Lung (tissue), 12 donors: Measurements from ENCODE around the gene RASSF5. TPM values are rescaled to one million over a fixed set of nuclear protein-coding genes. Genes with fewer than 3 reads are reported as not detected.

ENCODE experiments used
- ATAC-seq: fragments of 200-7000 bp; cut with Tn5 transposase; one replicate; pipeline ENCODE4 v1.9.1; 2020; ENCODE audit warnings: moderate number of reproducible peaks; ENCODE audit not compliant: insufficient read depth, low FRiP score
- DNase-seq, 3 donors: peaks; one replicate each; pipeline ENCODE4 v3.0.0-alpha.2; 2013 to 2017
- H3K27ac ChIP-seq, 2 donors: one replicate each; pipeline ENCODE4 v1.5.1; 2013; ENCODE audit warnings: mild to moderate bottlenecking in 2 of 2, moderate library complexity in 2 of 2, control low read depth in 1 of 2, inconsistent platforms in 1 of 2, low read depth in 1 of 2, low read length in 1 of 2
- H3K27me3 ChIP-seq, 3 donors: one replicate each; pipeline ENCODE4 v1.5.1; 2013; ENCODE audit warnings: low read length in 2 of 3; ENCODE audit not compliant: control insufficient read depth in 3 of 3, insufficient read depth in 3 of 3
- H3K36me3 ChIP-seq, 4 donors: one replicate each; pipeline ENCODE4 v1.5.1; 2013; ENCODE audit warnings: low read length in 4 of 4, mild to moderate bottlenecking in 1 of 4, moderate library complexity in 1 of 4; ENCODE audit not compliant: control insufficient read depth in 4 of 4, insufficient read depth in 4 of 4
- H3K4me1 ChIP-seq, 5 donors: one replicate each; pipeline ENCODE4 v1.5.1; 2013; ENCODE audit warnings: low read length in 5 of 5, mild to moderate bottlenecking in 2 of 5, moderate library complexity in 1 of 5; ENCODE audit not compliant: control insufficient read depth in 5 of 5, insufficient read depth in 5 of 5
- H3K4me3 ChIP-seq: one replicate; pipeline ENCODE4 v1.5.1; 2013; ENCODE audit warnings: mild to moderate bottlenecking, control low read depth, moderate library complexity
- H3K9ac ChIP-seq, 2 donors: one replicate each; pipeline ENCODE4 v1.5.1; 2013; ENCODE audit warnings: low read length in 2 of 2, control low read depth in 1 of 2; ENCODE audit not compliant: insufficient read depth in 1 of 2
- H3K9me3 ChIP-seq, 4 donors: one replicate each; pipeline ENCODE4 v1.5.1; 2013; ENCODE audit warnings: low read length in 3 of 4, mild to moderate bottlenecking in 1 of 4, moderate library complexity in 1 of 4; ENCODE audit not compliant: control insufficient read depth in 4 of 4, insufficient read depth in 3 of 4
- WGBS, 2 donors: extraction: QIAGEN DNeasy Blood & Tissue Kit; methylation state at CpG; one replicate each; pipeline ENCODE4 v1.1.7; 2013; 5-methylcytosine and 5-hydroxymethylcytosine counted together
- polyA plus RNA-seq, 2 donors: library from polyadenylated mRNA; stranded (reverse); fragments of 200-250 nt; gene quantifications; one replicate each; pipeline ENCODE4 v1.2.1, GENCODE V29; 2013
- total RNA-seq, 2 donors: library from RNA; depleted of rRNA in 1 of 2; stranded (reverse); fragments of >200 nt in 1 of 2; gene quantifications; one replicate each; pipeline ENCODE4 v1.2.1, GENCODE V29; 2014 to 2021
- TF ChIP-seq, protein P1 (sequence below): IDR thresholded peaks from 2 replicates; pipeline ENCODE4 v1.5.1; 2012; ENCODE audit warnings: mild to moderate bottlenecking; ENCODE audit errors: control extremely low read depth, extremely low read depth
- donor health status: control.
- donor health status: control.
- donor health status: Bipolar disorder and iron deficiency.
- donor health status: healthy.
- donor health status: DM: yes; HTN: yes; CAD: no.

The RASSF5 gene
- total and polyA plus RNA-seq, 4 donors = 10.3 to 38.2 (median 30.7) TPM

DNA sequence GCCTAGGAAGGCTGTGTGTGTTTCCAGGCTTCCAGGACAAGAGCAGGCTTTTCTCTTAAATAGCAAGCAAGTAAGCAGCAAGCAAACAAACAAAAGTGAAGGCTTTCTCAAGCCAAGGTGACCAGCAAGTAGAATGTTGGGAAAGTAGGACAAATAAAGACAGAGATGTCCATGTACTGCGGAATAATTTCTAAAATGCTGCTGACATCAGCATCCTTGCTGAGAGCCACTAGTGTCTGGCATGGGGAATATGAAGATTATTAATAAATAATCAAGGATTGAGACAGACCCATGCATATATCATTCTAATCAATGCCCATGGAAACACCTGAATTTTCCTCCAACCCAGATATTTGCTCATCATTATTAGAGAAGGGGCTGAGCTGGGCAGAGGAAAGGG, 121.6 kb downstream of the RASSF5 start:
- 0 to 76% methylated on average over 1 of the region's 1 CpG for WGBS, 2 donors
- peaks cover 0 to 17% (median 7%) of the 10 kb centered on the region in 5 donors for H3K4me1 ChIP-seq
- no peaks in the 10 kb centered on the region for H3K9me3 ChIP-seq
- H3K9ac ChIP-seq = no peak overlapping the region
- TF ChIP-seq, protein P1, sequence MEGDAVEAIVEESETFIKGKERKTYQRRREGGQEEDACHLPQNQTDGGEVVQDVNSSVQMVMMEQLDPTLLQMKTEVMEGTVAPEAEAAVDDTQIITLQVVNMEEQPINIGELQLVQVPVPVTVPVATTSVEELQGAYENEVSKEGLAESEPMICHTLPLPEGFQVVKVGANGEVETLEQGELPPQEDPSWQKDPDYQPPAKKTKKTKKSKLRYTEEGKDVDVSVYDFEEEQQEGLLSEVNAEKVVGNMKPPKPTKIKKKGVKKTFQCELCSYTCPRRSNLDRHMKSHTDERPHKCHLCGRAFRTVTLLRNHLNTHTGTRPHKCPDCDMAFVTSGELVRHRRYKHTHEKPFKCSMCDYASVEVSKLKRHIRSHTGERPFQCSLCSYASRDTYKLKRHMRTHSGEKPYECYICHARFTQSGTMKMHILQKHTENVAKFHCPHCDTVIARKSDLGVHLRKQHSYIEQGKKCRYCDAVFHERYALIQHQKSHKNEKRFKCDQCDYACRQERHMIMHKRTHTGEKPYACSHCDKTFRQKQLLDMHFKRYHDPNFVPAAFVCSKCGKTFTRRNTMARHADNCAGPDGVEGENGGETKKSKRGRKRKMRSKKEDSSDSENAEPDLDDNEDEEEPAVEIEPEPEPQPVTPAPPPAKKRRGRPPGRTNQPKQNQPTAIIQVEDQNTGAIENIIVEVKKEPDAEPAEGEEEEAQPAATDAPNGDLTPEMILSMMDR = no peak
- H3K27me3 ChIP-seq = no peaks in the 10 kb centered on the region
- no peaks in the 10 kb centered on the region for H3K36me3 ChIP-seq
- ATAC-seq (no peak), DNase-seq (no peak)
- H3K27ac ChIP-seq = no peak overlapping the region
- H3K4me3 ChIP-seq = no peak overlapping the region

DNA sequence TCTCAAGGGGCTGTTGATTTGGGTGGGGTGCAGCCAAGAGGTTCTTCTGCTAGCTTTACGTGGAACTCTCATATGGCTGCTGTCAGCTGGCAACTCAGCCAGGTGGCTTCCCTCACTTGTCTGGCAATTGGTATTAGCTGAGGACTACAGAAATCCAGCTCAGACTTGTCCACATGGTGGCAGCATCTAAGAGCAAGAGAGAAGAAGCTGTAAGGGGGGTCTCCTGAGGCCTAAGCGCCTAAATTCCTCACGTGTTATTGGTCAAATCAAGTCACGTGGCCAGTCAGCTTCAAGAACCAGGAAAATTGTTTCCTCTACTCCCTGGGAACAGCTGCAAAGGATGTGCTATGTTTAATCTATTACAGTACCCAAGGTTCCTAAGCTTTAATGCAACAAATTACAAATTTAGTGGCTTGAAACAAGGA, 123.8 kb downstream of the RASSF5 start:
- Histone ChIP-seq H3K9me3 (no peaks in the 10 kb centered on the region), H3K9ac (no peak overlapping the region), H3K4me1 (peaks cover 0 to 29% (median 7%) of the 10 kb centered on the region in 5 donors), H3K36me3 (no peaks in the 10 kb centered on the region), H3K4me3 (no peak overlapping the region), H3K27me3 (no peaks in the 10 kb centered on the region), H3K27ac (no peak overlapping the region)
- TF ChIP-seq, protein P1 = peak; percentile 20
- 30 to 32% methylated on average over 4 of the region's 4 CpGs for WGBS, 2 donors
- DNase-seq = peak; percentile 86 to 94 (median 90)
- ATAC-seq = no peak

DNA sequence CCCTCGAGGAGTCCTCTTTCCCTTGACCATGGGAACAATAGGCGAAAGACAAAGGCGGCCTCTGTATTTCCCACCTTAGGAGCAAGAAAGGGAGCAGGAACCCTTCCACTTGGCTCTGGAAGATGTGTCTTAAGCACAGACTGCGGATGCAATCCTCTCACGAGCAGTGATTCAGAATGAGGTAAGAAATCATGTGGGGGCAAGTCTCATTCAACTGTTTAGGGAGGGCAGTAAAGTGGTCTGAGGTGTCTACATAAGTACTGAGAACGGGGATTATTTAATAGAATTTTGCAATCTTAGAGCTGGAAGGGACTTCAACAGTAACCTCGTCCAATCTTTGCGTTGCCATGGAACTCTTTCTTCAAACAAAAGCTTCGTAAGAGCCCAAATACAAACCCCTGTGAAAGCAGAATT, 126.4 kb downstream of the RASSF5 start:
- peak; percentile 46 to 93 (median 89) for DNase-seq
- H3K4me1 ChIP-seq = peaks cover 2 to 43% (median 7%) of the 10 kb centered on the region in 5 donors
- ATAC-seq = no peak

More for the DNA sequence above, 126.4 kb downstream of the RASSF5 start:
- Histone ChIP-seq H3K27ac (peak overlapping the region in 1 of 2 donors; percentile 11), H3K9me3 (no peaks in the 10 kb centered on the region), H3K27me3 (no peaks in the 10 kb centered on the region), H3K36me3 (no peaks in the 10 kb centered on the region), H3K4me3 (no peak overlapping the region), H3K9ac (peak overlapping the region; percentile 25 to 82)
- TF ChIP-seq, protein P1 = no peak
- WGBS, 2 donors = 50 to 64% methylated on average over 9 of the region's 9 CpGs
